Karpas-422 (cell line): ENCODE results near the gene UNC5C. TPM values are rescaled to one million over a fixed set of nuclear protein-coding genes. Genes with fewer than 3 reads are reported as not detected.

Experiments used
- DNase-seq: peaks from one replicate; pipeline ENCODE4 v3.0.0-alpha.2; 2015
- H2AFZ ChIP-seq: fragments of 200-600 bp; sonication (generic); 2 replicates; pipeline ENCODE4 v1.6.1; 2014; ENCODE audit warnings: antibody characterized with exemption, low read length, mixed read lengths
- H3K27ac ChIP-seq: fragments of 200-600 bp; sonication (generic); 2 replicates; pipeline ENCODE4 v1.5.1; 2014; ENCODE audit warnings: mild to moderate bottlenecking, low read length, moderate library complexity
- H3K27me3 ChIP-seq: fragments of 200-600 bp; sonication (generic); 2 replicates; pipeline ENCODE4 v1.6.1; 2014; ENCODE audit warnings: low read length, mixed read lengths
- H3K36me3 ChIP-seq: fragments of 200-600 bp; sonication (generic); 2 replicates; pipeline ENCODE4 v1.6.1; 2014; ENCODE audit warnings: low read length, mixed read lengths; ENCODE audit not compliant: insufficient read depth
- H3K4me1 ChIP-seq: fragments of 200-600 bp; sonication (generic); 2 replicates; pipeline ENCODE4 v1.6.1; 2014; ENCODE audit warnings: mild to moderate bottlenecking, low read length, mixed read lengths
- H3K4me2 ChIP-seq: fragments of 200-600 bp; sonication (generic); 2 replicates; pipeline ENCODE4 v1.6.1; 2014; ENCODE audit warnings: low read length, low read depth, mild to moderate bottlenecking; ENCODE audit not compliant: poor library complexity, severe bottlenecking
- H3K4me3 ChIP-seq: fragments of 200-600 bp; sonication (generic); 2 replicates; pipeline ENCODE4 v1.5.1; 2014; ENCODE audit warnings: mild to moderate bottlenecking, antibody characterized with exemption, low read length, mixed read lengths
- H3K79me2 ChIP-seq: fragments of 200-600 bp; sonication (generic); 2 replicates; pipeline ENCODE4 v1.6.1; 2014; ENCODE audit warnings: mild to moderate bottlenecking, low read length, mixed read lengths
- H3K9ac ChIP-seq: fragments of 200-600 bp; sonication (generic); 2 replicates; pipeline ENCODE4 v1.6.0; 2014; ENCODE audit warnings: low read length
- H3K9me2 ChIP-seq: fragments of 200-600 bp; sonication (generic), shearing (Covaris generic); replicated peaks from 2 replicates; pipeline ENCODE4 v1.6.0; 2014; ENCODE audit warnings: mild to moderate bottlenecking, low read length, moderate library complexity; ENCODE audit not compliant: insufficient read depth
- H3K9me3 ChIP-seq: fragments of 300-700, 200-600 bp; sonication (generic); 2 replicates; pipeline ENCODE4 v1.6.1; 2014; ENCODE audit warnings: low read length, mixed read lengths
- H4K20me1 ChIP-seq: fragments of 200-600 bp; sonication (generic); 2 replicates; pipeline ENCODE4 v1.6.1; 2014; ENCODE audit warnings: mild to moderate bottlenecking, antibody characterized with exemption, low read length, low read depth; ENCODE audit not compliant: insufficient read depth
- total RNA-seq: library from RNA; depleted of rRNA; stranded (reverse); fragments of >200 nt; shearing (Covaris generic); gene quantifications from 2 replicates; pipeline ENCODE4 v1.2.3, GENCODE V29; 2014; ENCODE audit warnings: low replicate concordance

UNC5C gene
- total RNA-seq, 1 experiment from 2014 or later, result not detected

GRCh38 chr4:95465010-95465409 lies 83.8 kb downstream of the UNC5C start:
- Histone ChIP-seq H3K9ac (no peak overlapping the region), H3K4me1 (no peaks in the 10 kb centered on the region), H3K36me3 (no peaks in the 10 kb centered on the region), H3K27ac (no peak overlapping the region), H3K9me2 (no peaks in the 10 kb centered on the region), H2AFZ (no peak overlapping the region), H3K4me3 (no peak overlapping the region), H3K4me2 (no peak overlapping the region), H3K27me3 (no peaks in the 10 kb centered on the region), H3K9me3 (no peaks in the 10 kb centered on the region), H3K79me2 (no peaks in the 10 kb centered on the region), H4K20me1 (no peaks in the 10 kb centered on the region)
- no peak for DNase-seq

GRCh38 chr4:95462921-95463320 lies 85.9 kb downstream of the UNC5C start:
- H3K4me1 ChIP-seq, result no peaks in the 10 kb centered on the region
- no peaks in the 10 kb centered on the region for H3K79me2 ChIP-seq
- no peaks in the 10 kb centered on the region for H4K20me1 ChIP-seq
- no peak overlapping the region for H2AFZ ChIP-seq
- no peak overlapping the region for H3K4me2 ChIP-seq
- H3K36me3 ChIP-seq, result no peaks in the 10 kb centered on the region
- no peaks in the 10 kb centered on the region for H3K9me3 ChIP-seq
- no peaks in the 10 kb centered on the region for H3K9me2 ChIP-seq
- no peaks in the 10 kb centered on the region for H3K27me3 ChIP-seq
- no peak overlapping the region for H3K4me3 ChIP-seq
- H3K27ac ChIP-seq, result no peak overlapping the region
- no peak for DNase-seq
- H3K9ac ChIP-seq, result no peak overlapping the region

GRCh38 chr4:95457353-95457752 lies 91.4 kb downstream of the UNC5C start:
- no peak overlapping the region for H3K4me2 ChIP-seq
- no peak overlapping the region for H2AFZ ChIP-seq
- no peaks in the 10 kb centered on the region for H3K9me2 ChIP-seq
- H3K36me3 ChIP-seq, result no peaks in the 10 kb centered on the region
- no peak overlapping the region for H3K27ac ChIP-seq
- DNase-seq, result no peak
- H3K9ac ChIP-seq, result no peak overlapping the region
- H4K20me1 ChIP-seq, result no peaks in the 10 kb centered on the region
- H3K4me3 ChIP-seq, result no peak overlapping the region
- no peaks in the 10 kb centered on the region for H3K4me1 ChIP-seq
- no peaks in the 10 kb centered on the region for H3K9me3 ChIP-seq
- H3K27me3 ChIP-seq, result no peaks in the 10 kb centered on the region
- no peaks in the 10 kb centered on the region for H3K79me2 ChIP-seq

- Histone ChIP-seq H3K4me3 (no peak overlapping the region), H3K9me2 (peaks cover 5% of the 10 kb centered on the region; the same call in 1 of the 2 replicates), H3K79me2 (no peaks in the 10 kb centered on the region), H3K27me3 (no peaks in the 10 kb centered on the region), H3K27ac (no peak overlapping the region), H2AFZ (no peak overlapping the region), H3K9ac (no peak overlapping the region), H3K36me3 (no peaks in the 10 kb centered on the region), H3K9me3 (no peaks in the 10 kb centered on the region), H3K4me2 (no peak overlapping the region), H3K4me1 (no peaks in the 10 kb centered on the region), H4K20me1 (no peaks in the 10 kb centered on the region)
- no peak for DNase-seq
Measured at GRCh38 chr4:95450294-95450693, 98.5 kb downstream of the UNC5C start.

GRCh38 chr4:95446173-95446572 lies 102.6 kb downstream of the UNC5C start:
- Histone ChIP-seq H3K36me3 (no peaks in the 10 kb centered on the region), H3K9me3 (no peaks in the 10 kb centered on the region), H3K4me2 (no peak overlapping the region), H3K9ac (no peak overlapping the region), H3K9me2 (peaks cover 5% of the 10 kb centered on the region; the same call in 1 of the 2 replicates), H3K4me3 (no peak overlapping the region), H3K4me1 (no peaks in the 10 kb centered on the region), H3K79me2 (no peaks in the 10 kb centered on the region), H3K27me3 (no peaks in the 10 kb centered on the region), H2AFZ (no peak overlapping the region), H3K27ac (no peak overlapping the region), H4K20me1 (no peaks in the 10 kb centered on the region)
- no peak for DNase-seq

- Histone ChIP-seq H2AFZ (no peak overlapping the region), H3K4me2 (no peak overlapping the region), H3K27me3 (no peaks in the 10 kb centered on the region), H3K36me3 (no peaks in the 10 kb centered on the region), H4K20me1 (no peaks in the 10 kb centered on the region), H3K9me2 (peaks cover 5% of the 10 kb centered on the region; the same call in 1 of the 2 replicates), H3K9ac (no peak overlapping the region), H3K4me3 (no peak overlapping the region), H3K4me1 (no peaks in the 10 kb centered on the region), H3K79me2 (no peaks in the 10 kb centered on the region), H3K27ac (no peak overlapping the region), H3K9me3 (no peaks in the 10 kb centered on the region)
- DNase-seq, result no peak
Measured at GRCh38 chr4:95445251-95445650, 103.5 kb downstream of the UNC5C start.

- H3K9me2 ChIP-seq, result peaks cover 4% of the 10 kb centered on the region; the same call in 1 of the 2 replicates
- H3K4me2 ChIP-seq, result no peak overlapping the region
- no peaks in the 10 kb centered on the region for H3K79me2 ChIP-seq
- H3K4me3 ChIP-seq, result no peak overlapping the region
- H3K4me1 ChIP-seq, result no peaks in the 10 kb centered on the region
- H3K9ac ChIP-seq, result no peak overlapping the region
- H4K20me1 ChIP-seq, result no peaks in the 10 kb centered on the region
- H3K27me3 ChIP-seq, result no peaks in the 10 kb centered on the region
- H2AFZ ChIP-seq, result no peak overlapping the region
- no peak overlapping the region for H3K27ac ChIP-seq
- no peak for DNase-seq
- no peaks in the 10 kb centered on the region for H3K9me3 ChIP-seq
- H3K36me3 ChIP-seq, result no peaks in the 10 kb centered on the region
Measured at GRCh38 chr4:95444812-95445211, 104.0 kb downstream of the UNC5C start.

GRCh38 chr4:95439896-95440295 lies 108.9 kb downstream of the UNC5C start:
- no peak overlapping the region for H3K27ac ChIP-seq
- no peaks in the 10 kb centered on the region for H3K4me1 ChIP-seq
- H4K20me1 ChIP-seq, result no peaks in the 10 kb centered on the region
- H3K27me3 ChIP-seq, result no peaks in the 10 kb centered on the region
- no peak for DNase-seq
- no peak overlapping the region for H3K4me3 ChIP-seq
- no peak overlapping the region for H2AFZ ChIP-seq
- no peak overlapping the region for H3K4me2 ChIP-seq
- no peaks in the 10 kb centered on the region for H3K9me2 ChIP-seq
- no peaks in the 10 kb centered on the region for H3K9me3 ChIP-seq
- H3K36me3 ChIP-seq, result no peaks in the 10 kb centered on the region
- H3K9ac ChIP-seq, result no peak overlapping the region
- no peaks in the 10 kb centered on the region for H3K79me2 ChIP-seq

- no peaks in the 10 kb centered on the region for H3K4me1 ChIP-seq
- H3K9ac ChIP-seq, result no peak overlapping the region
Measured at GRCh38 chr4:95439071-95439470, 109.7 kb downstream of the UNC5C start.

More at GRCh38 chr4:95439071-95439470, 109.7 kb downstream of the UNC5C start:
- no peaks in the 10 kb centered on the region for H3K36me3 ChIP-seq
- no peak overlapping the region for H2AFZ ChIP-seq
- no peak overlapping the region for H3K27ac ChIP-seq
- H3K4me2 ChIP-seq, result no peak overlapping the region
- no peaks in the 10 kb centered on the region for H3K27me3 ChIP-seq
- H3K9me3 ChIP-seq, result no peaks in the 10 kb centered on the region
- H4K20me1 ChIP-seq, result no peaks in the 10 kb centered on the region
- no peaks in the 10 kb centered on the region for H3K9me2 ChIP-seq
- DNase-seq, result no peak
- H3K79me2 ChIP-seq, result no peaks in the 10 kb centered on the region
- no peak overlapping the region for H3K4me3 ChIP-seq
